IPS-18a (cell line): ENCODE data around the gene LDLRAD2.

ENCODE experiments used
- H3K27ac ChIP-seq: one replicate; pipeline ENCODE4 v1.5.1; 2013; ENCODE audit warnings: low read length
- H3K27me3 ChIP-seq: one replicate; pipeline ENCODE4 v1.6.1; 2013; ENCODE audit warnings: mild to moderate bottlenecking, low read length; ENCODE audit not compliant: control insufficient read depth, insufficient read depth
- H3K36me3 ChIP-seq: one replicate; pipeline ENCODE4 v1.6.1; 2013; ENCODE audit warnings: low read depth, low read length; ENCODE audit not compliant: control insufficient read depth
- H3K4me1 ChIP-seq: one replicate; pipeline ENCODE4 v1.6.1; 2013; ENCODE audit warnings: low read depth, low read length; ENCODE audit not compliant: control insufficient read depth
- H3K4me3 ChIP-seq: one replicate; pipeline ENCODE4 v1.5.1; 2013; ENCODE audit warnings: low read length
- H3K9ac ChIP-seq: one replicate; pipeline ENCODE4 v1.6.1; 2013; ENCODE audit warnings: mild to moderate bottlenecking, low read length, moderate library complexity
- H3K9me3 ChIP-seq: one replicate; pipeline ENCODE4 v1.6.1; 2013; ENCODE audit warnings: low read depth, low read length; ENCODE audit not compliant: control insufficient read depth

Gene LDLRAD2

GRCh38 chr1:21868941-21869454 is 56.9 kb downstream of the LDLRAD2 start:
- no peaks in the 10 kb centered on the region for H3K27me3 ChIP-seq
- H3K4me3 ChIP-seq = no peak overlapping the region
- peaks cover 15% of the 10 kb centered on the region for H3K36me3 ChIP-seq
- peaks cover 15% of the 10 kb centered on the region for H3K4me1 ChIP-seq
- no peak overlapping the region for H3K27ac ChIP-seq
- no peak overlapping the region for H3K9ac ChIP-seq
- no peaks in the 10 kb centered on the region for H3K9me3 ChIP-seq

- no peak overlapping the region for H3K4me3 ChIP-seq
- no peak overlapping the region for H3K27ac ChIP-seq
- no peaks in the 10 kb centered on the region for H3K9me3 ChIP-seq
- H3K4me1 ChIP-seq = peaks cover 15% of the 10 kb centered on the region
- H3K27me3 ChIP-seq = no peaks in the 10 kb centered on the region
- H3K36me3 ChIP-seq = peaks cover 17% of the 10 kb centered on the region
- H3K9ac ChIP-seq = no peak overlapping the region
These were observed 57.6 kb downstream of the LDLRAD2 start for GRCh38 chr1:21869620-21870121.

GRCh38 chr1:21870611-21871010 is 58.5 kb downstream of the LDLRAD2 start:
- Histone ChIP-seq H3K9ac (no peak overlapping the region), H3K36me3 (peaks cover 19% of the 10 kb centered on the region), H3K4me1 (peaks cover 11% of the 10 kb centered on the region), H3K4me3 (no peak overlapping the region), H3K27ac (no peak overlapping the region), H3K9me3 (no peaks in the 10 kb centered on the region), H3K27me3 (no peaks in the 10 kb centered on the region)

GRCh38 chr1:21871943-21872342 is 59.9 kb downstream of the LDLRAD2 start:
- H3K9ac ChIP-seq = no peak overlapping the region
- peaks cover 27% of the 10 kb centered on the region for H3K36me3 ChIP-seq
- no peak overlapping the region for H3K4me3 ChIP-seq
- no peaks in the 10 kb centered on the region for H3K9me3 ChIP-seq
- H3K27me3 ChIP-seq = no peaks in the 10 kb centered on the region
- H3K27ac ChIP-seq = no peak overlapping the region
- no peaks in the 10 kb centered on the region for H3K4me1 ChIP-seq

GRCh38 chr1:21872445-21873079 is 60.5 kb downstream of the LDLRAD2 start:
- peaks cover 27% of the 10 kb centered on the region for H3K36me3 ChIP-seq
- no peak overlapping the region for H3K9ac ChIP-seq
- H3K9me3 ChIP-seq = no peaks in the 10 kb centered on the region
- no peaks in the 10 kb centered on the region for H3K4me1 ChIP-seq
- H3K27ac ChIP-seq = no peak overlapping the region
- H3K27me3 ChIP-seq = no peaks in the 10 kb centered on the region
- no peak overlapping the region for H3K4me3 ChIP-seq

GRCh38 chr1:21873174-21873573 is 61.1 kb downstream of the LDLRAD2 start:
- no peaks in the 10 kb centered on the region for H3K9me3 ChIP-seq
- H3K27me3 ChIP-seq = no peaks in the 10 kb centered on the region
- H3K4me1 ChIP-seq = no peaks in the 10 kb centered on the region
- H3K9ac ChIP-seq = no peak overlapping the region
- peaks cover 32% of the 10 kb centered on the region for H3K36me3 ChIP-seq
- H3K4me3 ChIP-seq = no peak overlapping the region
- H3K27ac ChIP-seq = no peak overlapping the region

- H3K9me3 ChIP-seq = no peaks in the 10 kb centered on the region
- no peak overlapping the region for H3K4me3 ChIP-seq
- no peak overlapping the region for H3K27ac ChIP-seq
- H3K27me3 ChIP-seq = no peaks in the 10 kb centered on the region
- H3K4me1 ChIP-seq = no peaks in the 10 kb centered on the region
- no peak overlapping the region for H3K9ac ChIP-seq
- H3K36me3 ChIP-seq = peaks cover 34% of the 10 kb centered on the region
These were observed 61.7 kb downstream of the LDLRAD2 start for GRCh38 chr1:21873761-21874160.

- H3K27me3 ChIP-seq = no peaks in the 10 kb centered on the region
- H3K9me3 ChIP-seq = no peaks in the 10 kb centered on the region
- H3K4me3 ChIP-seq = no peak overlapping the region
- H3K27ac ChIP-seq = no peak overlapping the region
- H3K4me1 ChIP-seq = no peaks in the 10 kb centered on the region
- no peak overlapping the region for H3K9ac ChIP-seq
- peaks cover 39% of the 10 kb centered on the region for H3K36me3 ChIP-seq
These were observed 62.3 kb downstream of the LDLRAD2 start for GRCh38 chr1:21874328-21874727.
